Breast epithelium (tissue), 4 donors: ENCODE measurements around the gene CDS2. TPM values are rescaled to one million over a fixed set of nuclear protein-coding genes. Genes with fewer than 3 reads are reported as not detected.

ENCODE experiments used
- DNase-seq, 2 donors: peaks; one replicate each; pipeline ENCODE4 v3.0.0-alpha.2; 2019; ENCODE audit warnings: low spot score in 2 of 2
- H3K27ac ChIP-seq, 2 donors: fragments of 200-600 bp; sonication (generic) in 1 of 2; one replicate each; pipeline ENCODE4 v1.5.1; 2016 to 2019; ENCODE audit warnings: mild to moderate bottlenecking in 1 of 2
- H3K27me3 ChIP-seq, 2 donors: fragments of 200-600 bp; sonication (generic) in 1 of 2; one replicate each; pipeline versions ENCODE4 v1.5.1 to v1.6.0; 2017 to 2019; ENCODE audit warnings: control low read depth in 1 of 2, mild to moderate bottlenecking in 1 of 2
- H3K36me3 ChIP-seq: fragments of 200-600 bp; one replicate; pipeline ENCODE4 v1.5.1; 2019
- H3K4me1 ChIP-seq, 2 donors: fragments of 200-600 bp; sonication (generic); one replicate each; pipeline ENCODE4 v1.5.1; 2016 to 2019; ENCODE audit warnings: control low read depth in 1 of 2
- H3K4me3 ChIP-seq, 3 donors: fragments of 200-600 bp; sonication (generic); 1 replicate in 2 of 3; 2 replicates in 1 of 3; pipeline ENCODE4 v1.5.1; 2016 to 2019; ENCODE audit warnings: mild to moderate bottlenecking in 3 of 3, moderate library complexity in 2 of 3
- H3K9me3 ChIP-seq, 2 donors: fragments of 200-600 bp; sonication (generic) in 1 of 2; one replicate each; pipeline ENCODE4 v1.5.1; 2016 to 2019; ENCODE audit warnings: control low read depth in 1 of 2
- CTCF ChIP-seq, 3 donors: fragments of 450-650 bp; IDR thresholded peaks; one replicate each; pipeline ENCODE4 v1.5.1; 2016 to 2017; ENCODE audit warnings: antibody characterized with exemption in 3 of 3, mild to moderate bottlenecking in 3 of 3, moderate library complexity in 3 of 3
- POLR2A ChIP-seq: fragments of 450-650 bp; IDR thresholded peaks from one replicate; pipeline ENCODE4 v1.6.1; 2016; ENCODE audit warnings: antibody characterized with exemption, mild to moderate bottlenecking, moderate library complexity
- POLR2AphosphoS5 ChIP-seq, 3 donors: sonication (generic); formaldehyde crosslinking; IDR thresholded peaks; one replicate each; pipeline ENCODE4 v1.6.1; 2017; ENCODE audit warnings: antibody characterized with exemption in 3 of 3
- intact Hi-C: fragments of 100-400 bp; cut with DNase I; formaldehyde crosslinking; loops from one replicate; pipeline ENCODE4 v1.15.1; 2023; ENCODE audit warnings: low total_unique reads
- total RNA-seq, 3 donors: library from RNA; depleted of rRNA; stranded (reverse); fragments of >200 nt; gene quantifications; one replicate each; pipeline ENCODE4 v1.1.0, GENCODE V29; 2016

The CDS2 gene
- total RNA-seq, 3 donors from 2014 or later = 29.2 to 42.9 (median 37.6) TPM

- Histone ChIP-seq H3K9me3 (no peaks in the 10 kb centered on the region), H3K4me1 (no peaks in the 10 kb centered on the region), H3K27me3 (no peaks in the 10 kb centered on the region), H3K36me3 (no peaks in the 10 kb centered on the region), H3K27ac (no peak overlapping the region), H3K4me3 (no peak overlapping the region)
- DNase-seq = no peak
- intact Hi-C loops = no loop called here
- no peak for TF ChIP-seq CTCF (IDR thresholded peaks at IDR 0.05)
- TF ChIP-seq POLR2AphosphoS5 (IDR thresholded peaks at IDR 0.05) = no peak
- TF ChIP-seq POLR2A = no peak
Measured at GRCh38 chr20:5136096-5136495, 9.3 kb downstream of the CDS2 start.

DNA sequence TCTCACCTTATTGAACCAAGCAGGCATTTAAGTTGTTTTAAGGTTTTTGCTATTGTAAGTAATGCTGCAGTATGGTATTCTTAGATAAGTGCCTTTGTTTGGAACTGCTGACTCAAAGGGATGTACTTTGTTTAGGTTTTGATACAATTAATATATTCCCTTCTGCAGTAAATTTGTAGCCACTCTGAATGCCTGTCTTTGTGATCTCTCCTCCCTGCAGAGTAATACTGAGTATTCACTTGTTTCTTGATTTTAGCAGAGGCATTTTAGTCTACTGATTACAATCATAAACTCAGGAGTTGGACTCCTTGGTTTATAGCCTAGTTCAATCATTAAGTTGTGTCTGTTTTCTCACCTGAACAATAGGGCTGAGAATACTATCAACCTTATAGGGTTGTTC lies 13.4 kb downstream of the CDS2 start:
- Histone ChIP-seq H3K9me3 (no peaks in the 10 kb centered on the region), H3K4me3 (no peak overlapping the region), H3K27ac (no peak overlapping the region), H3K36me3 (no peaks in the 10 kb centered on the region), H3K4me1 (no peaks in the 10 kb centered on the region), H3K27me3 (no peaks in the 10 kb centered on the region)
- TF ChIP-seq POLR2A (no peak), POLR2AphosphoS5 (IDR thresholded peaks at IDR 0.05) (no peak), CTCF (IDR thresholded peaks at IDR 0.05) (no peak)
- intact Hi-C loops = no loop called here
- DNase-seq = no peak

- H3K4me1 ChIP-seq = no peaks in the 10 kb centered on the region
- H3K27me3 ChIP-seq = no peaks in the 10 kb centered on the region
- intact Hi-C loops = no loop called here
- no peaks in the 10 kb centered on the region for H3K36me3 ChIP-seq
- H3K9me3 ChIP-seq = no peaks in the 10 kb centered on the region
- TF ChIP-seq CTCF (IDR thresholded peaks at IDR 0.05) (no peak), POLR2A (no peak), POLR2AphosphoS5 (IDR thresholded peaks at IDR 0.05) (no peak)
- DNase-seq = no peak
- H3K27ac ChIP-seq = no peak overlapping the region
- H3K4me3 ChIP-seq = no peak overlapping the region
Measured at GRCh38 chr20:5141615-5142014, 14.8 kb downstream of the CDS2 start.

DNA sequence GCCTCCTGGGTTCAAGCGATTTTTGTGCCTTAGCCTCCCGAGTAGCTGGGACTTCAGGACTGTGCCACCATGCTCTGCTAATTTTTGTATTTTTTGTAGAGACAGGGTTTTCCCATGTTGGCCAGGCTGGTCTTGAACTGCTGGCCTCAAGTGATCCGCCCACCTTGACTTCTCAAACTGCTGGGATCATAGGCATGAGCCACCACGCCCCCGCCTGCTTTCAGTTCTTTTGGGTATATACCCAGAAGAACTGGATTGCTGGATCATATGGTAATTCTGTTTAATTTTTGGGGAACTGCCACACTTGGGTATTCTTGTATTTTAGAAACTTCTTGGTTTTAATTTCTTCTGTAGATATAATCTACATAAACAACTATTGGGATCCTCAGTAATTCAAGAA lies 17.0 kb downstream of the CDS2 start:
- H3K27ac ChIP-seq = no peak overlapping the region
- intact Hi-C loops = no loop called here
- no peaks in the 10 kb centered on the region for H3K36me3 ChIP-seq
- no peaks in the 10 kb centered on the region for H3K4me1 ChIP-seq
- no peaks in the 10 kb centered on the region for H3K27me3 ChIP-seq
- H3K4me3 ChIP-seq = no peak overlapping the region
- TF ChIP-seq POLR2AphosphoS5 (IDR thresholded peaks at IDR 0.05) (no peak), CTCF (IDR thresholded peaks at IDR 0.05) (no peak), POLR2A (no peak)
- H3K9me3 ChIP-seq = no peaks in the 10 kb centered on the region
- no peak for DNase-seq

DNA sequence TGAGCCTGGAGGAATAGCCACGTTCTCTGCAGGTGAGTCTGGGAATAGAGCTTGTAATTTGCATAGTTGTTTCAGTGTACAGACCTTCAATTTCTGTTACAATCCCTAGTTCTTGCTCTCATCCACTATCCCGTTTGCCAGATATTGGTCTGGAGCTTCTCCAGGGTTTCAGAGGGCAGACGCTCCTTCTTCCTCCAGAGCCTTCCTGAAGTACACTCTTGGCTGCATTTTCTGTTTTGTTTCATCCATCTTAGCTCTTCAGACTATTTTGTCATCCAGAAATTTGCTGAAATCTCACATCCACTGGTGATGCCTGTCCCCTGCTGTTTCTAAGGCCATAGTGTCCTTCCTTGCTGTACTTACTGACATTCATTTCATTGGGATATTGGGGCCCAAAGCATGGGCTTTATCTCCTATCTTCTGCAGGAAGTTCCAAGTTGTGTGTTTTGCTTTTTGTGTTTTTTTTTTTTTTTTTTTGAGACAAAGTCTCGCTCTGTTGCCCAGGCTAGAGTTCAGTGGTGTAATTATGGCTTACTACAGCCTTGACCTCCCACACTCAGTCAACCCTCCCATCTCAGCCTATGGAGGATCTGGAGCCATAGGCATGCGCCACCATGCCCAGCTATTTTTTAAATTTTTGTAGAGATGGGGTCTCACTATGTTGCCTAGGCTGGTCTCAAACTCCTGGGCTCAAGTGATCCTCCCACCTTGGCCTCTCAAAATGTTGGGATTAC lies 18.7 kb downstream of the CDS2 start:
- Histone ChIP-seq H3K4me1 (no peaks in the 10 kb centered on the region), H3K9me3 (no peaks in the 10 kb centered on the region), H3K27me3 (no peaks in the 10 kb centered on the region), H3K36me3 (no peaks in the 10 kb centered on the region), H3K27ac (no peak overlapping the region), H3K4me3 (no peak overlapping the region)
- intact Hi-C loops = no loop called here
- no peak for DNase-seq
- TF ChIP-seq POLR2A = no peak
- no peak for TF ChIP-seq CTCF (IDR thresholded peaks at IDR 0.05)
